GM13976 (cell line): ENCODE measurements around the gene PIK3R1.

ENCODE experiments used
- DNase-seq: peaks from one replicate; pipeline ENCODE4 v3.0.0; 2012; ENCODE audit warnings: low spot score
- CTCF ChIP-seq: IDR thresholded peaks from 2 replicates; pipeline ENCODE4 v1.5.1; 2012; ENCODE audit warnings: borderline replicate concordance, mild to moderate bottlenecking; ENCODE audit not compliant: insufficient read depth; ENCODE audit errors: extremely low read depth, missing control alignments, control extremely low read depth
- in situ Hi-C: fragments of 300-500 bp; cut with MboI; formaldehyde crosslinking; loops from one replicate; pipeline ENCODE4 v1.12.0; 2022; ENCODE audit warnings: low sequenced_read_pairs, mixed read lengths, inconsistent platforms; ENCODE audit not compliant: unreplicated experiment

PIK3R1 gene

GRCh38 chr5:68292316-68292715 is 76.8 kb downstream of the PIK3R1 start:
- no peak for DNase-seq
- in situ Hi-C loops, result loop anchor here (25.0 kb wide), 2 partner anchors 370 to 720 kb away; no protein-coding TSS in a partner anchor
- TF ChIP-seq CTCF, result no peak

- in situ Hi-C loops, result loop anchor here (25.0 kb wide), 2 partner anchors 367 to 717 kb away; no protein-coding TSS in a partner anchor
- DNase-seq, result no peak
- no peak for TF ChIP-seq CTCF
Observed at GRCh38 chr5:68295772-68296171, 80.2 kb downstream of the PIK3R1 start.

GRCh38 chr5:68296895-68297294 is 81.3 kb downstream of the PIK3R1 start:
- no peak for DNase-seq
- no peak for TF ChIP-seq CTCF
- in situ Hi-C loops, result loop anchor here (25.0 kb wide), 2 partner anchors 365 to 715 kb away; no protein-coding TSS in a partner anchor

GRCh38 chr5:68297656-68298055 is 82.1 kb downstream of the PIK3R1 start:
- DNase-seq, result no peak
- in situ Hi-C loops, result loop anchor here (25.0 kb wide), 2 partner anchors 365 to 715 kb away; no protein-coding TSS in a partner anchor
- no peak for TF ChIP-seq CTCF

GRCh38 chr5:68298479-68298878 is 82.9 kb downstream of the PIK3R1 start:
- in situ Hi-C loops, result loop anchor here (25.0 kb wide), 2 partner anchors 364 to 714 kb away; no protein-coding TSS in a partner anchor
- no peak for DNase-seq
- no peak for TF ChIP-seq CTCF

- no peak for DNase-seq
- no peak for TF ChIP-seq CTCF
- in situ Hi-C loops, result loop anchor here (25.0 kb wide), 2 partner anchors 363 to 713 kb away; no protein-coding TSS in a partner anchor
Observed at GRCh38 chr5:68299105-68299504, 83.5 kb downstream of the PIK3R1 start.
